Gastroesophageal sphincter (tissue), 4 donors: ENCODE data around the gene KRT72. TPM values are rescaled to one million over a fixed set of nuclear protein-coding genes. Genes with fewer than 3 reads are reported as not detected.

ENCODE experiments used
- ATAC-seq: fragments of 150-250 bp; one replicate; pipeline ENCODE4 v1.9.1; 2016; ENCODE audit warnings: mild to moderate bottlenecking, moderate library complexity
- H3K27ac ChIP-seq, 4 donors: fragments of 200-600 bp; sonication (generic) in 3 of 4; 1 replicate in 3 of 4; 2 replicates in 1 of 4; pipeline ENCODE4 v1.5.1; 2016 to 2019
- H3K27me3 ChIP-seq: fragments of 200-600 bp; sonication (generic); one replicate; pipeline ENCODE4 v1.5.1; 2019
- H3K36me3 ChIP-seq, 2 donors: fragments of 200-600 bp; sonication (generic); one replicate each; pipeline ENCODE4 v1.5.1; 2019; ENCODE audit warnings: control low read depth in 1 of 2
- H3K4me1 ChIP-seq, 3 donors: fragments of 200-600 bp; sonication (generic); 1 replicate in 2 of 3; 2 replicates in 1 of 3; pipeline ENCODE4 v1.5.1; 2016 to 2019; ENCODE audit warnings: control low read depth in 2 of 3
- H3K4me3 ChIP-seq, 2 donors: fragments of 200-600 bp; sonication (generic); one replicate each; pipeline ENCODE4 v1.5.1; 2019; ENCODE audit warnings: mild to moderate bottlenecking in 1 of 2, moderate library complexity in 1 of 2
- H3K9me3 ChIP-seq, 3 donors: fragments of 200-600 bp; sonication (generic); one replicate each; pipeline ENCODE4 v1.5.1; 2017 to 2019; ENCODE audit warnings: control low read depth in 2 of 3
- CTCF ChIP-seq, 4 experiments: fragments of 200-600 bp in 2 of 4; fragments of 450-650 bp in 2 of 4; sonication (generic) in 1 of 4; IDR thresholded peaks; one replicate each; pipeline ENCODE4 v1.5.1; 2017 to 2019; ENCODE audit warnings: antibody characterized with exemption in 4 of 4, mild to moderate bottlenecking in 2 of 4, moderate library complexity in 2 of 4
- EP300 ChIP-seq: sonication (generic); formaldehyde crosslinking; IDR thresholded peaks from one replicate; pipeline ENCODE4 v1.6.1; 2017; ENCODE audit warnings: antibody characterized with exemption, mild to moderate bottlenecking
- POLR2A ChIP-seq, 2 donors: fragments of 450-650 bp; IDR thresholded peaks; one replicate each; pipeline ENCODE4 v1.6.1; 2017; ENCODE audit warnings: antibody characterized with exemption in 2 of 2, mild to moderate bottlenecking in 2 of 2, moderate library complexity in 1 of 2
- POLR2AphosphoS5 ChIP-seq: sonication (generic); formaldehyde crosslinking; IDR thresholded peaks from one replicate; pipeline ENCODE4 v1.6.1; 2017; ENCODE audit warnings: antibody characterized with exemption
- WGBS, 2 donors: methylation state at CpG; one replicate each; pipeline ENCODE4 v1.1.5; 2018; ENCODE audit warnings: low coverage in 1 of 2; 5-methylcytosine and 5-hydroxymethylcytosine counted together
- total RNA-seq, 4 donors: library from RNA; depleted of rRNA; stranded (reverse); fragments of >200 nt; gene quantifications; one replicate each; pipeline ENCODE4 v1.1.0, GENCODE V29; 2016

Gene KRT72
- total RNA-seq, 4 donors from 2014 or later, result not detected

DNA sequence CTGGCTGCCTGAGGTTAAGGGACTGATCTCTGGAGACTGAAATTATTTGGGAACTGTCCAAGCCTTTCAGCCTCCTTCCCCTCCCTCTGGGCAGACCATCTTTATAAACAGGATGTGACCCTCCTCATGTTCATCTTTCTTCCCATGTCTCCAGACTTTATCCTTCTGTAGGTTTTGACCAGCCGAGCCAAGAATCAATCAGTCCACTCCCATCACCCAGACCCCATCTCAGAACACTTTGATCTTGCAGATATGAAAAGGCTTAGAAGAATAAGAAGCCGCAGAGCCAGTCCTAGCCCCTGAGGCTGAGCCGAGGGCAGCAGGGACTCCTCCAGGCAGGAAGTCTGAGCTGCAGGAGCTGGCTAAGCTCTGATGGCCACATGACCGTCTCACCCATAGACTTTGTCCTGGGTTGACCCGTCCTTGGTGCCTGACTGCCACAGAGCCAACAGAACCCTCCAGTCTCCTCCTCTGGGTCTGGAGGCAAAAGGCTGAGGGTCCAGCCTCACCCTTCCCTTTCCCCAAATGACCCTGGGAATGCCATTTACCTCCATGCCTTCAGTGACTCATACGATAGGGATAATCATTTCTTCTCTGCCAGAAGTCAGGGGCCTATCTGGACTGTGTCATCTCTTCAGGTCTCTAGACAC lies 49.9 kb downstream of the KRT72 start:
- 56 to 67% methylated on average over 2 to 3 of the region's 6 CpGs for WGBS, 2 donors

GRCh38 chr12:52546126-52546525 lies 55.1 kb downstream of the KRT72 start:
- no peaks in the 10 kb centered on the region for H3K36me3 ChIP-seq
- H3K9me3 ChIP-seq, result no peaks in the 10 kb centered on the region
- no peaks in the 10 kb centered on the region for H3K4me1 ChIP-seq
- no CpG with 5 or more reads among the region's 15 CpGs for WGBS, 2 donors
- H3K27ac ChIP-seq, result no peak overlapping the region
- H3K27me3 ChIP-seq, result peaks cover 16% of the 10 kb centered on the region
- H3K4me3 ChIP-seq, result no peak overlapping the region
- no peak for ATAC-seq
- no peak for TF ChIP-seq EP300
- TF ChIP-seq CTCF (IDR thresholded peaks at IDR 0.05), result no peak
- TF ChIP-seq POLR2AphosphoS5, result no peak
- TF ChIP-seq POLR2A (IDR thresholded peaks at IDR 0.05), result no peak

More for the DNA sequence above, 49.9 kb downstream of the KRT72 start:
- TF ChIP-seq EP300 (no peak), POLR2AphosphoS5 (no peak), CTCF (IDR thresholded peaks at IDR 0.05) (no peak), POLR2A (IDR thresholded peaks at IDR 0.05) (no peak)
- no peaks in the 10 kb centered on the region for H3K4me1 ChIP-seq
- no peak overlapping the region for H3K4me3 ChIP-seq
- no peak overlapping the region for H3K27ac ChIP-seq
- no peaks in the 10 kb centered on the region for H3K9me3 ChIP-seq
- H3K27me3 ChIP-seq, result peaks cover 21% of the 10 kb centered on the region
- ATAC-seq, result no peak
- no peaks in the 10 kb centered on the region for H3K36me3 ChIP-seq

DNA sequence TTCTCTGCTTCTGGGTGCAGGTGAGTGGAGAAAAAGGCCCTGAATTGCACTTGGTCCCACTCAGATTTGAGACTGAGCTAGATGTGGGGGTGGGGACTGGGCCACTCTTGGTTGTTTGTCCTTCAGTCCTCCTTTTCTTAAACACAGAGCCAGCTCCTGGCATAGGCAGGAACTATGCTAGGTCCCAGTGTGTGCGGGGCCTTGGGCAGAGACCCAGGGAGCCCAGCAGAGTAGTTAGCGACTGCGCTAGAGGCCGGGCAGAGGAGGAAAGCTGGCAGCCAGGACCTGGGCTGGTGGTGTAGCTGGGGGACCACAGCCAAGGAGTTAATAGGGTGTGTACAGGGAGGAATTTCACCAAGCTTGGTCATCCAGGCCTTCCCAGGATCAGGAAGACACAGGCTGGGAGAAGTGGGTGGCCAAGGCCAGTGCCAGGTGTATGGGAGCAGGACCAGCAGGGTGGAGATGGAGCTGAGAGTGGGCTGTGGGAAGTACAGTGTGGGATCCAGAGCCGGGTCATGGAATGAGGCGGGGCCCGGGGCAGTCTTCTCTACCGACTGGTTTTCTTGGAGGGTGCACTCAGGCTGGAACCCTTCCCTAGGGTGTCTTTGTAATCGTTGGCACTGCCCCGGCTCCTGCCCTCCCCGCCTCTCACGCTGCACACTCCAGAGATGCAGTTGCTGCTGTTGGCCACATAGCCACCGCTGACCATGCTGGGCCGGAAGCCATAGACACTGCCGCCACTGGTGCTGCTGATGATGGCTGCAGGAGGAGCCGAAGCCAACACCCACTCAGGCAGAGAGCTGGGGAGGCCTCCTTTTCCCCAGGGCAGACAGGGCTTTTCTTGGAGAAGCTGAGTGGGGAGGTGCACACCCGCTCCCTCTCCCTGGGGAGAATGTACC lies 57.0 kb downstream of the KRT72 start:
- WGBS, 2 donors, result 100% methylated on average over 1 to 2 of the region's 17 CpGs
- H3K36me3 ChIP-seq, result no peaks in the 10 kb centered on the region
- TF ChIP-seq EP300, result no peak
- no peak for TF ChIP-seq POLR2A (IDR thresholded peaks at IDR 0.05)
- TF ChIP-seq POLR2AphosphoS5, result no peak
- no peak for TF ChIP-seq CTCF (IDR thresholded peaks at IDR 0.05)
- peaks cover 15% of the 10 kb centered on the region for H3K27me3 ChIP-seq
- H3K4me1 ChIP-seq, result peaks cover 0 to 4% (median 0%) of the 10 kb centered on the region in 3 donors
- no peak overlapping the region for H3K4me3 ChIP-seq
- no peak for ATAC-seq
- no peaks in the 10 kb centered on the region for H3K9me3 ChIP-seq
- no peak overlapping the region for H3K27ac ChIP-seq

DNA sequence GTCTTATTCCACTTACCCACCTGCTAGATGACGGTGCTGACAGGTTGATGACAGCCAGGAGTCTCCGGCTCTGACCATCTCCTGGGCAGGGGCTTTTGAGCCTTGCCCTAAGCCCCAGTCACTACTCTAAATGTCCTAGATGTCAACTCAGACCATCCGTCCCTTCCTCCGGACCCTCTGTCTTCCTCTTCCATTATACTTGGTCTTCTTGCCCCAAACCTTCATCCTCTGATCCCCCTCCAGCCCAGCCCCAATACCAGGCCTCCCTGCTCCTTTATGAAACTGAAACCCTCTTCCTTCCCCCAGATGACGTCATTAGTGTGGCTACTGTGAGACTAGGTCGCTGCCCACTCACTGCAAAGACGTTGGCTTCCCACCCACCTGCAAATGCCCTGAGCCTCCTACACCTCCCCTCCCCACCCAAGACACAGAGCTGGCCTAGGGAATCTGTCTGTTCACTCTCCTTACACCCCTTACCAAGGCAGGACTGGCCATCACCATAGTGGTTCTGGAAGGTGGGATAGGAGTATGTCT lies 58.4 kb downstream of the KRT72 start:
- Histone ChIP-seq H3K36me3 (no peaks in the 10 kb centered on the region), H3K27me3 (peaks cover 4% of the 10 kb centered on the region), H3K4me1 (peaks cover 0 to 11% (median 0%) of the 10 kb centered on the region in 3 donors), H3K27ac (no peak overlapping the region), H3K9me3 (no peaks in the 10 kb centered on the region), H3K4me3 (no peak overlapping the region)
- TF ChIP-seq EP300 (no peak), POLR2A (IDR thresholded peaks at IDR 0.05) (no peak), CTCF (IDR thresholded peaks at IDR 0.05) (no peak), POLR2AphosphoS5 (no peak)
- no peak for ATAC-seq
- WGBS, 2 donors, result 68 to 79% methylated on average over 4 to 6 of the region's 7 CpGs
